Islet precursor cell (in vitro differentiated cells): ENCODE data around the gene ZKSCAN1.

Experiments used
- DNase-seq: peaks from one replicate; pipeline ENCODE4 v3.0.0-alpha.2; 2018

ZKSCAN1 gene

DNA sequence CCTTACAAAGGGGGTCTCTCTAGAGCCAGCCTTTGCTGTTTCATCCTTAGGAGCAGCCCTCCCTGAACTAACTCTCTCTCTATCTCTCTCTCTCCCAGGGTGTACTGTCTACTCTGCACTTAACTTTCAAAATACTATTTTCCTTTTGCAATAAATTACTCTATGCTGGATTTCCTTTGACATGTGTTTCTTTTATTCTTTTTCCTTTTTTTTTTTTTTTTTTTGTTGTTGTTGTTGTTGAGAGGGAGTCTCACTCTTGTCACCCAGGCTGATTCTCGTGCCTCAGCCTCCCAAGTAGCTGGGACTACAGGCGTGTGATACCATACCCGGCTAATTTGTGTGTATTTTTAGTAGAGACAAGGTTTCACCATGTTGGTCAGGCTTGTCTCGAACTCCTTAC is 67.6 kb downstream of the ZKSCAN1 start:
- no peak for DNase-seq

- no peak for DNase-seq
These were observed 70.1 kb downstream of the ZKSCAN1 start for GRCh38 chr7:100085515-100085914.

GRCh38 chr7:100087055-100087750 is 71.8 kb downstream of the ZKSCAN1 start:
- DNase-seq, result peak; percentile 86

- no peak for DNase-seq
These were observed 72.8 kb downstream of the ZKSCAN1 start for GRCh38 chr7:100088095-100088620.

DNA sequence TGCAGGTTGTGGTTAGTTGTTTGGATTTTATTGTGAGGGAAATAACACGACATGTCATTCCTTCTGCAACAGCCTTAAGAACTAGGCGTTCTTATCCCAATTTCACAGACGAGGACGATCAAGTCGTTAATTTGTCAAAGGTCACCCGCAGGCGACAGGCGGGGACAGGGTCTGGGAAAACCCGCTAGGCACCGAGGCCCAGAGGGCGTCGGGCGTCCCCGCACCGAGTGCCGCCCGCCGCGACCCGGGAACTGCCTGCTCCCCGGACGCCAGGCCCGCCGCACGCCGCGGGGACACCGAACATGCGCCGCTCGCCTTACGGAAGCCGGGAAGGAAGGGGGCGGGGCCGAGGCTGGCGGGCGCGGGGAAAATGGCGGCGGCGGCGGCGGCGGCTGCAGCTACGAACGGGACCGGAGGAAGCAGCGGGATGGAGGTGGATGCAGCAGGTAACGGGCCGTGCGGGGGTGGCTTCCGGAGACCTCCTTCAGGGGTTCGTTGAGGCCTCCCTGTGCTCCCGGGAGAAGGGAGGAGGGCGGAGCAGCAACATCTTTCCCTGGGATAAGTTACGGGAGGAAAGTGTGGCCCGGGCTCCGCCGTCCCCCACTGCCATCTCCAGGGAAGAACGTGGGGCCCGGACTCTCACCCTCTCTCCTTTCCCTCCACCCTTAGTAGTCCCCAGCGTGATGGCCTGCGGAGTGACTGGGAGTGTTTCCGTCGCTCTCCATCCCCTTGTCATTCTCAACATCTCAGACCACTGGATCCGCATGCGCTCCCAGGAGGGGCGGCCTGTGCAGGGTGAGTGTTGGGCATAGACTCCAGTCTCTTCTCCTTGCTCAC is 73.4 kb downstream of the ZKSCAN1 start, which contains the start of gene COPS6:
Gene COPS6 (plus strand): TSS at position 349 of the 837 bp plus-strand sequence. CDS start 22 bp downstream, at position 371.
- DNase-seq, result peak; percentile 81

GRCh38 chr7:100089458-100090196 is 74.2 kb downstream of the ZKSCAN1 start:
- DNase-seq, result no peak

DNA sequence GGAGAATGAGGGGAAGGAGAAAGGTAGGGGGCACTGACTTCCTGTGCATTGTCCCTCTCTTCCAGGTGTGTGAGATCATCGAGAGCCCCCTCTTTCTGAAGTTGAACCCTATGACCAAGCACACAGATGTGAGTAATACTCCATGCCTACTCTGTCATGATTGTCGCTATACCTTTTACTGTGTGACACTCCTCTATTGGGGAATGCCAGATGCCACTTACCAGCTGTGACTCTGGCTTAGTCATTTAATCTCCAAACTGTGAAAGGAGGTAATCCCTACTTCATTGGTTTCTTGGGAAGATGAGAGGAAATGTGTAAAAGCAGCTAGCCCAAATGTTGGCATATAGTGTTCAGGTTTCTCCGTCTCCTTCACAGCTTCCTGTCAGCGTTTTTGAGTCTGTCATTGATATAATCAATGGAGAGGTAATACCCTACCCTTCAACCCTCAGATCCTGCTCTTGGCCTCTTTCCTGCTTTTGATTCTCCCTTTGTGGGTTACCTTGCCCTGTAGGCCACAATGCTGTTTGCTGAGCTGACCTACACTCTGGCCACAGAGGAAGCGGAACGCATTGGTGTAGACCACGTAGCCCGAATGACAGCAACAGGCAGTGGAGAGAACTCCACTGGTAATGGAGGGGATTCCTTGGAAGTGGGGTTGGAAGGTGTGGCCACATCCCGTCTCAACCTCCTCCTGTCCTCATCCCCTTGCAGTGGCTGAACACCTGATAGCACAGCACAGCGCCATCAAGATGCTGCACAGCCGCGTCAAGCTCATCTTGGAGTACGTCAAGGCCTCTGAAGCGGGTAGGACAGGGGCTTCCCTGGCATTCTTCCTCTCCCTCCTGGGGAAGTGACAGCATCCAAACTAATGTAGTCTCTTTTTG is 75.4 kb downstream of the ZKSCAN1 start:
- DNase-seq, result peak; percentile 53
